Stimulated activated CD4-positive, alpha-beta T cell treated with anti-CD3 and anti-CD28 coated beads, TNF-alpha, amount 100 ng/mL, for 48 hours (primary cell): Measurements from ENCODE around the gene CRELD2.
A peak's percentile ranks its signal among the peaks of the same experiment; 100 is the strongest.

Source experiments
- DNase-seq, 3 donors: peaks; one replicate each; pipeline ENCODE4 v3.0.0-alpha.2; 2020; ENCODE audit warnings: low read depth in 3 of 3

CRELD2 gene

GRCh38 chr22:49945042-49945794 lies 26.8 kb downstream of the CRELD2 start:
- DNase-seq, result peak in 1 of 3 donors; percentile 53

- no peak for DNase-seq
These were observed 28.3 kb downstream of the CRELD2 start for GRCh38 chr22:49946612-49947295.

GRCh38 chr22:49947296-49947622 lies 28.8 kb downstream of the CRELD2 start:
- no peak for DNase-seq

- DNase-seq, result no peak
These were observed 29.9 kb downstream of the CRELD2 start for GRCh38 chr22:49948116-49948957.

- no peak for DNase-seq
These were observed 30.8 kb downstream of the CRELD2 start for GRCh38 chr22:49948958-49949913.

GRCh38 chr22:49949914-49950292 lies 31.5 kb downstream of the CRELD2 start:
- no peak for DNase-seq

GRCh38 chr22:49950396-49950994 lies 32.1 kb downstream of the CRELD2 start:
- DNase-seq, result no peak

GRCh38 chr22:49951000-49951677 lies 32.7 kb downstream of the CRELD2 start:
- peak in 1 of 3 donors; percentile 83 for DNase-seq

- no peak for DNase-seq
These were observed 33.2 kb downstream of the CRELD2 start for GRCh38 chr22:49951678-49951985.

GRCh38 chr22:49951986-49952896 lies 33.8 kb downstream of the CRELD2 start:
- no peak for DNase-seq

GRCh38 chr22:49953027-49953679 lies 34.7 kb downstream of the CRELD2 start:
- DNase-seq, result no peak

- DNase-seq, result no peak
These were observed 35.4 kb downstream of the CRELD2 start for GRCh38 chr22:49953680-49954344.

GRCh38 chr22:49954354-49954753 lies 35.9 kb downstream of the CRELD2 start:
- no peak for DNase-seq

- no peak for DNase-seq
These were observed 36.7 kb downstream of the CRELD2 start for GRCh38 chr22:49954991-49955580.

GRCh38 chr22:49955581-49956417 lies 37.4 kb downstream of the CRELD2 start:
- DNase-seq, result no peak

GRCh38 chr22:49956418-49956770 lies 38.0 kb downstream of the CRELD2 start:
- no peak for DNase-seq
